Loucy (cell line): ENCODE data around the gene VEPH1.
A peak's percentile ranks its signal among the peaks of the same experiment; 100 is the strongest.

Experiments
- H2AFZ ChIP-seq: fragments of 200-600 bp; sonication (generic); 2 replicates; pipeline ENCODE4 v1.6.0; 2016; ENCODE audit warnings: antibody characterized with exemption, mild to moderate bottlenecking, low read length, moderate library complexity
- H3F3A ChIP-seq: fragments of 200-600 bp; 2 replicates; pipeline ENCODE4 v1.6.0; 2016; ENCODE audit warnings: antibody characterized with exemption, low read depth, mild to moderate bottlenecking
- H3K27me3 ChIP-seq: fragments of 200-600 bp; sonication (generic); 2 replicates; pipeline ENCODE4 v1.6.1; 2014; ENCODE audit warnings: low read length, mild to moderate bottlenecking; ENCODE audit not compliant: insufficient read depth, poor library complexity, severe bottlenecking
- H3K36me3 ChIP-seq: fragments of 200-600 bp; sonication (generic); 2 replicates; pipeline ENCODE4 v1.6.1; 2016; ENCODE audit warnings: low read length; ENCODE audit not compliant: insufficient read depth
- H3K4me1 ChIP-seq: fragments of 200-600 bp; sonication (generic); 2 replicates; pipeline ENCODE4 v1.5.1; 2014; ENCODE audit warnings: low read length, mild to moderate bottlenecking; ENCODE audit not compliant: insufficient read depth, poor library complexity, severe bottlenecking
- H3K4me2 ChIP-seq: fragments of 200-600 bp; sonication (generic); 2 replicates; pipeline ENCODE4 v1.6.0; 2014; ENCODE audit warnings: antibody characterized with exemption, low read length, low read depth, mild to moderate bottlenecking; ENCODE audit not compliant: poor library complexity, severe bottlenecking
- H3K4me3 ChIP-seq: fragments of 200-600 bp; sonication (generic); 2 replicates; pipeline ENCODE4 v1.5.1; 2014; ENCODE audit warnings: low read length, mild to moderate bottlenecking, mixed read lengths; ENCODE audit not compliant: poor library complexity, severe bottlenecking
- H3K79me2 ChIP-seq: fragments of 200-600 bp; sonication (generic); 2 replicates; pipeline ENCODE4 v1.6.1; 2014; ENCODE audit warnings: low read length; ENCODE audit not compliant: insufficient read depth
- H3K9ac ChIP-seq: fragments of 200-600 bp; sonication (generic); 2 replicates; pipeline ENCODE4 v1.6.0; 2014; ENCODE audit warnings: mild to moderate bottlenecking, low read depth, low read length, moderate library complexity; ENCODE audit not compliant: poor library complexity, severe bottlenecking
- H3K9me2 ChIP-seq: fragments of 200-600 bp; sonication (generic); replicated peaks from 2 replicates; pipeline ENCODE4 v1.6.1; 2016; ENCODE audit warnings: low read depth, low read length, mixed read lengths
- H3K9me3 ChIP-seq: fragments of 200-600 bp; sonication (generic); 2 replicates; pipeline ENCODE4 v1.6.1; 2014; ENCODE audit warnings: mild to moderate bottlenecking, antibody characterized with exemption, low read length, low read depth; ENCODE audit not compliant: insufficient read depth
- H4K20me1 ChIP-seq: fragments of 200-600 bp; sonication (generic); 2 replicates; pipeline ENCODE4 v1.6.0; 2014; ENCODE audit warnings: antibody characterized with exemption, low read length, mild to moderate bottlenecking; ENCODE audit not compliant: insufficient read depth, poor library complexity, severe bottlenecking
- CTCF ChIP-seq: fragments of 200-600 bp; sonication (generic); conservative IDR thresholded peaks from 2 replicates; pipeline ENCODE4 v1.5.1; 2014; ENCODE audit warnings: mild to moderate bottlenecking, antibody characterized with exemption, low read length
- EZH2phosphoT487 ChIP-seq: fragments of 200-600 bp; IDR thresholded peaks from 2 replicates; pipeline ENCODE4 v1.6.1; 2018; ENCODE audit warnings: antibody characterized with exemption, mild to moderate bottlenecking, moderate library complexity, borderline replicate concordance

The VEPH1 gene

GRCh38 chr3:157370867-157371266 is 132.3 kb downstream of the VEPH1 start:
- no peaks in the 10 kb centered on the region for H3K9me3 ChIP-seq
- no peaks in the 10 kb centered on the region for H3K9me2 ChIP-seq
- H3K36me3 ChIP-seq, result no peaks in the 10 kb centered on the region
- H3F3A ChIP-seq, result no peaks in the 10 kb centered on the region
- H3K4me1 ChIP-seq, result peaks cover under 1% of the 10 kb centered on the region
- no peaks in the 10 kb centered on the region for H3K27me3 ChIP-seq
- no peak overlapping the region for H2AFZ ChIP-seq
- TF ChIP-seq CTCF (no peak), EZH2phosphoT487 (no peak)
- H3K79me2 ChIP-seq, result no peaks in the 10 kb centered on the region
- no peak overlapping the region for H3K9ac ChIP-seq
- H3K4me2 ChIP-seq, result no peak overlapping the region
- H4K20me1 ChIP-seq, result no peaks in the 10 kb centered on the region
- H3K4me3 ChIP-seq, result no peak overlapping the region

- TF ChIP-seq EZH2phosphoT487, result no peak
- no peak for TF ChIP-seq CTCF
- H2AFZ ChIP-seq, result no peak overlapping the region
- H3K9ac ChIP-seq, result no peak overlapping the region
- no peaks in the 10 kb centered on the region for H3F3A ChIP-seq
- no peaks in the 10 kb centered on the region for H3K9me2 ChIP-seq
- no peaks in the 10 kb centered on the region for H3K27me3 ChIP-seq
- H3K9me3 ChIP-seq, result no peaks in the 10 kb centered on the region
- H3K4me1 ChIP-seq, result peaks cover 10% of the 10 kb centered on the region
- H3K79me2 ChIP-seq, result no peaks in the 10 kb centered on the region
- H3K36me3 ChIP-seq, result no peaks in the 10 kb centered on the region
- H3K4me2 ChIP-seq, result no peak overlapping the region
- no peak overlapping the region for H3K4me3 ChIP-seq
- no peaks in the 10 kb centered on the region for H4K20me1 ChIP-seq
Observed at GRCh38 chr3:157369727-157370421, 133.3 kb downstream of the VEPH1 start.

GRCh38 chr3:157368171-157368570 is 135.0 kb downstream of the VEPH1 start:
- Histone ChIP-seq H3K4me2 (no peak overlapping the region), H3F3A (no peaks in the 10 kb centered on the region), H3K4me3 (no peak overlapping the region), H3K9ac (no peak overlapping the region), H3K9me3 (no peaks in the 10 kb centered on the region), H3K4me1 (peaks cover 22% of the 10 kb centered on the region), H3K79me2 (no peaks in the 10 kb centered on the region), H3K27me3 (no peaks in the 10 kb centered on the region), H3K9me2 (no peaks in the 10 kb centered on the region), H3K36me3 (no peaks in the 10 kb centered on the region), H4K20me1 (no peaks in the 10 kb centered on the region), H2AFZ (no peak overlapping the region)
- TF ChIP-seq CTCF (peak; percentile 31), EZH2phosphoT487 (no peak)
